Lung (tissue), 12 donors: Measurements from ENCODE around the gene DICER1. TPM values are rescaled to one million over a fixed set of nuclear protein-coding genes. Genes with fewer than 3 reads are reported as not detected.

Experiments used
- ATAC-seq: fragments of 200-7000 bp; cut with Tn5 transposase; one replicate; pipeline ENCODE4 v1.9.1; 2020; ENCODE audit warnings: moderate number of reproducible peaks; ENCODE audit not compliant: insufficient read depth, low FRiP score
- DNase-seq, 3 donors: peaks; one replicate each; pipeline ENCODE4 v3.0.0-alpha.2; 2013 to 2017
- H3K27ac ChIP-seq, 2 donors: one replicate each; pipeline ENCODE4 v1.5.1; 2013; ENCODE audit warnings: mild to moderate bottlenecking in 2 of 2, moderate library complexity in 2 of 2, control low read depth in 1 of 2, inconsistent platforms in 1 of 2, low read depth in 1 of 2, low read length in 1 of 2
- H3K27me3 ChIP-seq, 3 donors: one replicate each; pipeline ENCODE4 v1.5.1; 2013; ENCODE audit warnings: low read length in 2 of 3; ENCODE audit not compliant: control insufficient read depth in 3 of 3, insufficient read depth in 3 of 3
- H3K36me3 ChIP-seq, 4 donors: one replicate each; pipeline ENCODE4 v1.5.1; 2013; ENCODE audit warnings: low read length in 4 of 4, mild to moderate bottlenecking in 1 of 4, moderate library complexity in 1 of 4; ENCODE audit not compliant: control insufficient read depth in 4 of 4, insufficient read depth in 4 of 4
- H3K4me1 ChIP-seq, 5 donors: one replicate each; pipeline ENCODE4 v1.5.1; 2013; ENCODE audit warnings: low read length in 5 of 5, mild to moderate bottlenecking in 2 of 5, moderate library complexity in 1 of 5; ENCODE audit not compliant: control insufficient read depth in 5 of 5, insufficient read depth in 5 of 5
- H3K4me3 ChIP-seq: one replicate; pipeline ENCODE4 v1.5.1; 2013; ENCODE audit warnings: mild to moderate bottlenecking, control low read depth, moderate library complexity
- H3K9ac ChIP-seq, 2 donors: one replicate each; pipeline ENCODE4 v1.5.1; 2013; ENCODE audit warnings: low read length in 2 of 2, control low read depth in 1 of 2; ENCODE audit not compliant: insufficient read depth in 1 of 2
- H3K9me3 ChIP-seq, 4 donors: one replicate each; pipeline ENCODE4 v1.5.1; 2013; ENCODE audit warnings: low read length in 3 of 4, mild to moderate bottlenecking in 1 of 4, moderate library complexity in 1 of 4; ENCODE audit not compliant: control insufficient read depth in 4 of 4, insufficient read depth in 3 of 4
- WGBS, 2 donors: extraction: QIAGEN DNeasy Blood & Tissue Kit; methylation state at CpG; one replicate each; pipeline ENCODE4 v1.1.7; 2013; 5-methylcytosine and 5-hydroxymethylcytosine counted together
- polyA plus RNA-seq, 2 donors: library from polyadenylated mRNA; stranded (reverse); fragments of 200-250 nt; gene quantifications; one replicate each; pipeline ENCODE4 v1.2.1, GENCODE V29; 2013
- total RNA-seq, 2 donors: library from RNA; depleted of rRNA in 1 of 2; stranded (reverse); fragments of >200 nt in 1 of 2; gene quantifications; one replicate each; pipeline ENCODE4 v1.2.1, GENCODE V29; 2014 to 2021
- TF ChIP-seq, protein P1 (sequence below): IDR thresholded peaks from 2 replicates; pipeline ENCODE4 v1.5.1; 2012; ENCODE audit warnings: mild to moderate bottlenecking; ENCODE audit errors: control extremely low read depth, extremely low read depth
- donor health status: control.
- donor health status: control.
- donor health status: Bipolar disorder and iron deficiency.
- donor health status: healthy.
- donor health status: DM: yes; HTN: yes; CAD: no.

The DICER1 gene
- total and polyA plus RNA-seq, 4 donors, result 9.1 to 103 (median 44.1) TPM

DNA sequence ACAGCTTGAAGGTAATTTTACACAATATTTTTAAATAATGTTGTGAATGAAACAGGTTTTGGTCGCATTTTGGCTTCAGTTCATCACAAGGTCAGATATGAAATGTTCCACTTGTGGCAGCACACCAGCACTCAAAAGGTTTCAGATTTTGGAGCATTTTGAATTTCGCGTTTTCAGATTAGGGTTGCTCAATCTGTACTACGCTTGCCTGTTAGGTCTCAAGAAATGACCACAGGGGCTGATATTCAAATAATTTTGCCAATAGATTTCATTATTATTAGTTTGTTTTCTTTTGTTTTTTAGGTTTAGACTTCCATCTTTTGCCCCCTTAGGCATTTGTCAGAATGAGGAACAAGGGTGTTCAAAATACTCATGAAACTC lies 29.8 kb downstream of the DICER1 start:
- TF ChIP-seq, protein P1, sequence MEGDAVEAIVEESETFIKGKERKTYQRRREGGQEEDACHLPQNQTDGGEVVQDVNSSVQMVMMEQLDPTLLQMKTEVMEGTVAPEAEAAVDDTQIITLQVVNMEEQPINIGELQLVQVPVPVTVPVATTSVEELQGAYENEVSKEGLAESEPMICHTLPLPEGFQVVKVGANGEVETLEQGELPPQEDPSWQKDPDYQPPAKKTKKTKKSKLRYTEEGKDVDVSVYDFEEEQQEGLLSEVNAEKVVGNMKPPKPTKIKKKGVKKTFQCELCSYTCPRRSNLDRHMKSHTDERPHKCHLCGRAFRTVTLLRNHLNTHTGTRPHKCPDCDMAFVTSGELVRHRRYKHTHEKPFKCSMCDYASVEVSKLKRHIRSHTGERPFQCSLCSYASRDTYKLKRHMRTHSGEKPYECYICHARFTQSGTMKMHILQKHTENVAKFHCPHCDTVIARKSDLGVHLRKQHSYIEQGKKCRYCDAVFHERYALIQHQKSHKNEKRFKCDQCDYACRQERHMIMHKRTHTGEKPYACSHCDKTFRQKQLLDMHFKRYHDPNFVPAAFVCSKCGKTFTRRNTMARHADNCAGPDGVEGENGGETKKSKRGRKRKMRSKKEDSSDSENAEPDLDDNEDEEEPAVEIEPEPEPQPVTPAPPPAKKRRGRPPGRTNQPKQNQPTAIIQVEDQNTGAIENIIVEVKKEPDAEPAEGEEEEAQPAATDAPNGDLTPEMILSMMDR, result no peak
- Histone ChIP-seq H3K9ac (no peak overlapping the region), H3K27me3 (no peaks in the 10 kb centered on the region), H3K27ac (no peak overlapping the region), H3K36me3 (peaks cover 7 to 43% (median 20%) of the 10 kb centered on the region in 4 donors), H3K9me3 (no peaks in the 10 kb centered on the region), H3K4me1 (peaks cover 0 to 6% (median 3%) of the 10 kb centered on the region in 5 donors), H3K4me3 (no peak overlapping the region)
- DNase-seq, result peak in 1 of 3 donors; percentile 19
- 70 to 83% methylated on average over 4 of the region's 4 CpGs for WGBS, 2 donors
- ATAC-seq, result no peak

DNA sequence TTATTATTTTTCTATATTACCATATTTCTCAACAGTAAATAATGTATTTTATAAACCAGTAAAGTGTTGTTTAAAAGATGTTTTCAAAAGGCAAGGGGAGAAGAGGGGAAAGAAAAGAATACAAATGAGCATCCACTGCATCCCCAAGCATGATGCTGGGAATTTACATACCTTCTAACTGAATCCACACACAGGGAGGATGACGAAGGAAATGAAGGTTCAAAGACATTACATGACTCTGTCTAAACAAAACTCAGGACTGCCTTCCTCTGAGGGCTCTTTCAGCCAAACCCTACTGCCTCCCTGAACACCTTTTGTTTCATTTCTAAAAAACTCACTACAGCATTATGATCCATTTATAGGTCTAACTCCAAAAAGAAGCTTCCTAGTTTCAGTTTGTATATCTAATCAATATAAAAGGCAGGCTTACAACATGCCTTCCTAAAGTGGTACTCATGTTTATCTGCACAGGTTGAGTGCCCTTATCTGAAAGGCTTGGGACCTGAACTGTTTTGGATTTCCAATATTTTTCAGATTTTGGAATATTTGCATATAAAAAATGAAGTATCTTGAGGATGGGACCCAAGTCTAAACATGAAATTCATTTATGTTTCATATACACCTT lies 30.3 kb downstream of the DICER1 start:
- no peak overlapping the region for H3K27ac ChIP-seq
- ATAC-seq (no peak), DNase-seq (no peak)
- peaks cover 9 to 39% (median 21%) of the 10 kb centered on the region in 4 donors for H3K36me3 ChIP-seq
- H3K27me3 ChIP-seq, result no peaks in the 10 kb centered on the region
- H3K9me3 ChIP-seq, result no peaks in the 10 kb centered on the region
- peaks cover 0 to 6% (median 3%) of the 10 kb centered on the region in 5 donors for H3K4me1 ChIP-seq
- no peak overlapping the region for H3K9ac ChIP-seq
- TF ChIP-seq, protein P1, result no peak
- H3K4me3 ChIP-seq, result no peak overlapping the region
- WGBS, 2 donors, result 60 to 73% methylated on average over 1 of the region's 1 CpG

DNA sequence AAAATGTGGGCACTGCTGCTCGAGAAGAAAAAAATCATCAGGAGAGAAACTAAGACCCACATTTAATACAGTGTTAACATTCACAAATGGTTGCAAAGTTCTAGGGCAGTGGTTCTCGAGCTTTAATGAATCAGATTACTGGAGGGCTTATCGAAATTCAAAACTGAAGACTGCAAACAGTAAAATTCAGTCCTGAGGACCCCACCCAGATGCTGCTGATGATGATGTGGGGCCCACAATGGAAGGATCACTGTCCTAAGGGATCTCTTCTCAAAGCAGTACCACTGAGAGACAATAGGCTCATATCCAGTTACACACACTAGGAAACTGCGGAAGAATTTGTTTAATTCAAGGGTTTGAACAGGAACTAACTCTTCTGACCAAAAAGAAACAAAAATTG lies 31.4 kb downstream of the DICER1 start:
- Histone ChIP-seq H3K27me3 (no peaks in the 10 kb centered on the region), H3K4me1 (peaks cover 0 to 6% (median 3%) of the 10 kb centered on the region in 5 donors), H3K4me3 (no peak overlapping the region), H3K9ac (no peak overlapping the region), H3K36me3 (peaks cover 9 to 35% (median 17%) of the 10 kb centered on the region in 4 donors), H3K27ac (no peak overlapping the region), H3K9me3 (no peaks in the 10 kb centered on the region)
- DNase-seq (no peak), ATAC-seq (no peak)
- TF ChIP-seq, protein P1, result no peak
- WGBS, 2 donors, result 76 to 79% methylated on average over 4 of the region's 4 CpGs

DNA sequence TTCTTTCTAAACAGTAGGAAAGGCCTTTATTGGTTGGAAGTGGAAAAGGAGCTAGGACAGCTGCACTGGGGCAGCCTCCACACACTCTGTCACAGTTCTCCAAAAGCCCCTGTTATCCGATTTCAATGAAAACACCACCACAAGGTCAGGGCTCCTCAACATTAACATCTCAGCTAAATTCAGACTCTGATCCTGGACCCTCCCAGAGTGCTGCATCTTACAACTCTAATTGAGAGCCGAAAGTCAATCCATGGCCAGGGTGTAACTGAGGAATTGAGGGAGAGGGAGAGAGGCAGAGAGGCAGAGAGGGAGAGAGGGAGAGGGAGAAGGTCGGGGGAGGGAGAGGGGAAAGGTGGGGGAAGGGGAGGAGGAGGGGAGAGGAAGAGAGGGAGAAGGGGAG lies 32.1 kb downstream of the DICER1 start:
- H3K27me3 ChIP-seq, result no peaks in the 10 kb centered on the region
- WGBS, 2 donors, result 85 to 98% methylated on average over 3 of the region's 3 CpGs
- no peak for ATAC-seq
- no peak overlapping the region for H3K9ac ChIP-seq
- peaks cover 0 to 6% (median 2%) of the 10 kb centered on the region in 5 donors for H3K4me1 ChIP-seq
- H3K4me3 ChIP-seq, result no peak overlapping the region
- TF ChIP-seq, protein P1, result no peak
- DNase-seq, result peak in 1 of 3 donors; percentile 13
- H3K36me3 ChIP-seq, result peaks cover 10 to 31% (median 19%) of the 10 kb centered on the region in 4 donors
- H3K27ac ChIP-seq, result no peak overlapping the region
- H3K9me3 ChIP-seq, result no peaks in the 10 kb centered on the region
